Aorta (tissue), 5 donors: ENCODE results near the gene PTPRZ1. TPM values are rescaled to one million over a fixed set of nuclear protein-coding genes. Genes with fewer than 3 reads are reported as not detected.

Experiments used
- ATAC-seq: fragments of 200-7000 bp; cut with Tn5 transposase; one replicate; pipeline ENCODE4 v1.9.1; 2022; ENCODE audit warnings: moderate library complexity; ENCODE audit not compliant: low FRiP score
- DNase-seq, 2 donors: peaks; one replicate each; pipeline ENCODE4 v3.0.0-alpha.2; 2020
- H3K27ac ChIP-seq, 2 donors: one replicate each; pipeline ENCODE4 v1.5.1; 2013; ENCODE audit warnings: low read length in 2 of 2, mild to moderate bottlenecking in 2 of 2, moderate library complexity in 2 of 2, control low read depth in 1 of 2, inconsistent platforms in 1 of 2, low read depth in 1 of 2
- H3K27me3 ChIP-seq, 2 donors: one replicate each; pipeline ENCODE4 v1.6.1; 2013; ENCODE audit warnings: control low read depth in 1 of 2, low read length in 1 of 2, mild to moderate bottlenecking in 1 of 2, moderate library complexity in 1 of 2; ENCODE audit not compliant: insufficient read depth in 2 of 2, control insufficient read depth in 1 of 2
- H3K36me3 ChIP-seq, 2 donors: one replicate each; pipeline ENCODE4 v1.6.1; 2013; ENCODE audit warnings: control low read depth in 1 of 2, low read length in 1 of 2, mild to moderate bottlenecking in 1 of 2; ENCODE audit not compliant: insufficient read depth in 2 of 2, control insufficient read depth in 1 of 2
- H3K4me1 ChIP-seq, 2 donors: one replicate each; pipeline ENCODE4 v1.6.1; 2013; ENCODE audit warnings: low read length in 2 of 2, control low read depth in 1 of 2, mild to moderate bottlenecking in 1 of 2, moderate library complexity in 1 of 2; ENCODE audit not compliant: insufficient read depth in 2 of 2, control insufficient read depth in 1 of 2
- H3K4me3 ChIP-seq, 2 donors: one replicate each; pipeline ENCODE4 v1.5.1; 2013; ENCODE audit warnings: low read length in 2 of 2, control low read depth in 1 of 2, mild to moderate bottlenecking in 1 of 2
- H3K9me3 ChIP-seq: one replicate; pipeline ENCODE4 v1.6.1; 2013; ENCODE audit warnings: mild to moderate bottlenecking, low read length; ENCODE audit not compliant: control insufficient read depth
- WGBS, 2 donors: extraction: QIAGEN DNeasy Blood & Tissue Kit; methylation state at CpG; one replicate each; pipeline ENCODE4 v1.1.7; 2013; 5-methylcytosine and 5-hydroxymethylcytosine counted together
- intact Hi-C, 2 donors: fragments of 100-400 bp; cut with DNase I; formaldehyde crosslinking; loops; one replicate each; pipeline versions ENCODE4 v1.14.2 to v1.15.0; 2022
- polyA plus RNA-seq, 2 donors: library from polyadenylated mRNA; stranded (reverse); fragments of 200-250 nt; gene quantifications; one replicate each; pipeline ENCODE4 v1.2.3, GENCODE V29; 2013
- total RNA-seq, 2 donors: library from RNA; stranded (reverse); fragmentation: NEBNext Ultra II Directional; extraction: Animal tissue kit (Norgen Biotek cat#: 25700); gene quantifications; one replicate each; pipeline ENCODE4 v1.2.1, GENCODE V29; 2021
- donor health status: healthy with polysubstance abuse.
- donor health status: Bipolar disorder and iron deficiency.
- donor health status: DM: no; HTN: no; CAD: no.
- donor health status: DM: no; HTN: no; CAD: no.
- donor health status: DM: yes; HTN: yes; CAD: no.

The PTPRZ1 gene
- total and polyA plus RNA-seq, 4 donors = 2.2 to 4.1 (median 2.7) TPM; not detected in 1

DNA sequence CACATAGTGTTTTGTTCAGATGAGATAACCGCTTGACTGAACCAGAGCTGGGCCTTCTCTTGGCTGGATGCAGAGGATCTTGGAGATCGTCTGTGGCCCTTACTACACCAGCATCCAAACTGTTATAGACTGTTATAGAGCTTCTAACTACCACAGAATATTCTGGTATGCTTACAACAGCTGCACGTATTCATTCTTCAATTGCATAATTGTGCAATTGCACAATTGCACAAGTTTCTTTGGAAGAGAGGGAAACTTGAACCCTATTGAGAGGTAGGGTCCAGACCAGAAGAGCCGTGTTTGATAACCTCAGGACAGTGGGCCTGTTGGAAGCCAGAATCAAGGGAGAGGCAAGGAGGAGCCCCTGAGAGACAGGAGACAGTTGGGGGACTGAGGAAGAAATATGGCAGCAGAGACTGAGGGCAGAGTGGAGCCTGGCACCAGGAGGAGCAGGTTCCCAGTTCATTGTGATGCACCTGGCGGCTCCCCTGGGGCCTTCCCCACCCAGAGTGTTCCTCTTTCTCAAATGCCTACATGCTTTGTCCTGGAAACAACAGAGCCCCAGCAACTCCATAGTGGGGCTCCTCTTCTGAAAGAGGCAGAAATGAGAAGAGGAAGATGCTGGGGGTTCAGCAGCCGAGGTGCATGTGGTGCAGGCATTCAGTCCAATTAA lies 64.1 kb downstream of the PTPRZ1 start:
- Histone ChIP-seq H3K27me3 (no peaks in the 10 kb centered on the region), H3K4me3 (no peak overlapping the region), H3K36me3 (no peaks in the 10 kb centered on the region), H3K9me3 (no peaks in the 10 kb centered on the region), H3K27ac (no peak overlapping the region), H3K4me1 (no peaks in the 10 kb centered on the region)
- WGBS, 2 donors = 90 to 94% methylated on average over 6 of the region's 6 CpGs
- ATAC-seq (no peak), DNase-seq (no peak)
- intact Hi-C loops = no loop called here

GRCh38 chr7:121938429-121938996 lies 65.6 kb downstream of the PTPRZ1 start:
- Histone ChIP-seq H3K4me3 (no peak overlapping the region), H3K9me3 (no peaks in the 10 kb centered on the region), H3K4me1 (no peaks in the 10 kb centered on the region), H3K36me3 (no peaks in the 10 kb centered on the region), H3K27me3 (no peaks in the 10 kb centered on the region), H3K27ac (no peak overlapping the region)
- intact Hi-C loops = no loop called here
- no peak for ATAC-seq
- no peak for DNase-seq
- WGBS, 2 donors = 47 to 48% methylated on average over 4 of the region's 4 CpGs

GRCh38 chr7:121940918-121941317 lies 68.0 kb downstream of the PTPRZ1 start:
- no peaks in the 10 kb centered on the region for H3K4me1 ChIP-seq
- no peaks in the 10 kb centered on the region for H3K36me3 ChIP-seq
- ATAC-seq = no peak
- no peaks in the 10 kb centered on the region for H3K27me3 ChIP-seq
- DNase-seq = no peak
- no peak overlapping the region for H3K27ac ChIP-seq
- no peaks in the 10 kb centered on the region for H3K9me3 ChIP-seq
- intact Hi-C loops = no loop called here
- no peak overlapping the region for H3K4me3 ChIP-seq
- 34 to 54% methylated on average over 3 of the region's 3 CpGs for WGBS, 2 donors

DNA sequence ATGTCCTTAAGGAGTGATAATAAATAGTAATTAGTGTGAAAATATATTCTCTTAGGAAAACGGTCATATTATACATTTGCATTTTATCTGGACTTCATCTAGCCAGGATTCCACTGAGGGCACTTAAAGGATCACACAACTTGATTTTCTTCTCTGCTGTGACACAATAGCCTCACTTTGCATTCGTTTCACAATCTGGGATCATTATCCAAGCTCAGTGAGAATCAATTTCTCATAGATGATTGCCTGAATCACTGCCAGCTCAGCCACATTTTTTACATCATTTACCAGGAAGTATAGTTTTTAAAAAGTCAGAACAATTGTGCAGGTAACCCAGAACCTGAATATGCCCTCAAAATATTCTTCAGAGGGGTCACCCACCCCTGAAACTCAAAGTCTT lies 68.9 kb downstream of the PTPRZ1 start:
- Histone ChIP-seq H3K27ac (no peak overlapping the region), H3K4me3 (no peak overlapping the region), H3K36me3 (no peaks in the 10 kb centered on the region), H3K27me3 (no peaks in the 10 kb centered on the region), H3K9me3 (no peaks in the 10 kb centered on the region), H3K4me1 (no peaks in the 10 kb centered on the region)
- intact Hi-C loops = no loop called here
- WGBS, 2 donors = 60 to 80% methylated on average over 2 of the region's 2 CpGs
- no peak for ATAC-seq
- DNase-seq = no peak

- ATAC-seq (no peak), DNase-seq (no peak)
- no peak overlapping the region for H3K27ac ChIP-seq
- intact Hi-C loops = no loop called here
- H3K4me1 ChIP-seq = no peaks in the 10 kb centered on the region
- H3K9me3 ChIP-seq = no peaks in the 10 kb centered on the region
- no peak overlapping the region for H3K4me3 ChIP-seq
- no peaks in the 10 kb centered on the region for H3K27me3 ChIP-seq
- H3K36me3 ChIP-seq = no peaks in the 10 kb centered on the region
These were observed 72.1 kb downstream of the PTPRZ1 start for GRCh38 chr7:121945066-121945465.

- WGBS, 2 donors = 9 to 15% methylated on average over 1 of the region's 1 CpG
- no peak overlapping the region for H3K27ac ChIP-seq
- H3K4me3 ChIP-seq = no peak overlapping the region
- H3K27me3 ChIP-seq = no peaks in the 10 kb centered on the region
- H3K4me1 ChIP-seq = no peaks in the 10 kb centered on the region
- intact Hi-C loops = no loop called here
- ATAC-seq (no peak), DNase-seq (no peak)
- H3K9me3 ChIP-seq = no peaks in the 10 kb centered on the region
- H3K36me3 ChIP-seq = no peaks in the 10 kb centered on the region
These were observed 72.7 kb downstream of the PTPRZ1 start for GRCh38 chr7:121945480-121946236.

DNA sequence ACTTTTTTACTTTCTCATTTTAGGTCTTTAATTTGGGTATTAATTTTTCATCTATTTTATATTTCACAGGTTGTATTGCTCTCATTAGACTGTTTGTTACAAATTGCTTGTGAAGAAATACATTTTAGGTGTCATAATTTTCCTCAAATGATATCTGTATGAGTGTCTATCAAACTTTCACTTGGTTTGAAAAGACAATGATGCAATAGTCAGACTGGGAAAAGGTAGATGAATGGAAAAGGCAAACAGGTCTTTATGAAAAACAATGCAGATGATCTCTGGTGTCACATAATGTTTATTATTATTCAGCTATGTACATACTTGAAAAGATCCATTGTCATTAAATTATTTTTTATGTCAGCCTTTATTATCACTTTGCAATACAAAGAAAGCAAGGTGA lies 80.2 kb downstream of the PTPRZ1 start:
- Histone ChIP-seq H3K27me3 (no peaks in the 10 kb centered on the region), H3K9me3 (no peaks in the 10 kb centered on the region), H3K4me1 (no peaks in the 10 kb centered on the region), H3K36me3 (no peaks in the 10 kb centered on the region), H3K27ac (no peak overlapping the region), H3K4me3 (no peak overlapping the region)
- DNase-seq = no peak
- ATAC-seq = no peak
- intact Hi-C loops = no loop called here

DNA sequence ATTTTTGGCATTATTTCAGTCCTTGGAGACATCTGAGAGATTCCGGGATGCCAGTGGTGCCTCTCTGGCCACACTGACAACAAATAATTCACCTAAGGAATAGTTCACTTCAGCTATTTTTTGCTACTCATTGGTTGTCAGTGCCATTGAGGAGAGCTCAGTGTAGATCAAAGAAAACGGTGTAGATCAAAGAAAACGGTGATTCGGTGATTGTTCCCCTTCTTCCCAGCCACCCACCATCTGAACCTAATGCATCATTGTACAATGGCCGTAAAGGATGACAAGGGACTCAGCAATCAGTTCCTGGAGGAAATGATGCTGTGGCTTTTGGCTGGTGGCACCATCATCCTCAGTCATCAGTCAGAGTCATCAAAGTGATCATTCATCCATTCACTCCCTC lies 80.6 kb downstream of the PTPRZ1 start:
- H3K4me3 ChIP-seq = no peak overlapping the region
- WGBS, 2 donors = 86% methylated on average over 5 of the region's 5 CpGs
- ATAC-seq (no peak), DNase-seq (no peak)
- no peaks in the 10 kb centered on the region for H3K27me3 ChIP-seq
- no peak overlapping the region for H3K27ac ChIP-seq
- H3K4me1 ChIP-seq = no peaks in the 10 kb centered on the region
- intact Hi-C loops = no loop called here
- H3K9me3 ChIP-seq = no peaks in the 10 kb centered on the region
- no peaks in the 10 kb centered on the region for H3K36me3 ChIP-seq

DNA sequence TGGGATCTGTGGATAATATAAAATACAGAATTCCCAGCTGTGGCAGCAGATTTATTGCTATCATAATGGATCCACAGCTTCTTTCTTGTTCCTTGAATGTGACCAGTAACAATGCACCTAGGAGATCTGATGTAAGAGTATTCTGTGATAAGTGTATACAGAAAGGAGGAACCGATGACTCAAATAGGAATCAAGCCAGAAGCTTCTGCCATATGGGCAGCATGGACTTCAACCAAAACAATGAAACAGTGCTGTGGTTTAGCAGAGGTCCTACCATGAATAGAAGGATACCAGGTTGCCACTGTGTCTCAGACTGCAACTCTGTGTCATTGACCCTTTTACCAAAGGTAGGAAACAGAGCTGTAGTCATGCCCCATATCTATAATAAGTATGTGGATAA lies 81.8 kb downstream of the PTPRZ1 start:
- Histone ChIP-seq H3K27me3 (no peaks in the 10 kb centered on the region), H3K27ac (no peak overlapping the region), H3K9me3 (no peaks in the 10 kb centered on the region), H3K36me3 (no peaks in the 10 kb centered on the region), H3K4me1 (no peaks in the 10 kb centered on the region), H3K4me3 (no peak overlapping the region)
- ATAC-seq (no peak), DNase-seq (no peak)
- WGBS, 2 donors = 84 to 86% methylated on average over 1 of the region's 1 CpG
- intact Hi-C loops = no loop called here
